NCI-H1105 treated with DMSO at 0.1 percent for 48 hours (cell line): Measurements from ENCODE around the gene SBK2.
A peak's percentile ranks its signal among the peaks of the same experiment; 100 is the strongest.
"Not testable (repeated sequence)": the region's sequence is repeated elsewhere in the genome, so short reads cannot be mapped to it uniquely, and the experiment has no call there.

Source experiments
- DNase-seq: peaks from one replicate; lab custom pipeline; 2025; lab: John Stamatoyannopoulos, UW

The SBK2 gene

DNA sequence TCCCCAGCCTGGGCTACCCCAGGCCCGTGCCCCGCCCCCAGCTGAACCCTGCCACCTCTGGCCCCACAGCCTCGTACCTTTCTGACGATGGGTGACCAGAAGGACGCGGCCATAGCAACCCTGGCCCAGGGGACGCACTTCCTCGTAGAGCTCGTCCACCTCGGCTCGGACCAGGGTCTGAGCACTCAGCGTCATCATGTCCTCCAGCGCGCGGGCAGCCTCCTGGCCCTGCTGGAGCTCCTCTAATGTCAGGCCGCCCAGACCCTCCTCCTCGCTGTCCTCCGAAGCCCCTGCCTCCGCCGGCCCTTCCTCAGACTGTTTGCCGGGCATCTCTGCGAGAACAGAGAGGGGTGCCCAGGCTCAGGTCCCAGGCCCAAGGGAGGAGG lies 975 bp downstream of the SBK2 start:
- DNase-seq: no peak

DNA sequence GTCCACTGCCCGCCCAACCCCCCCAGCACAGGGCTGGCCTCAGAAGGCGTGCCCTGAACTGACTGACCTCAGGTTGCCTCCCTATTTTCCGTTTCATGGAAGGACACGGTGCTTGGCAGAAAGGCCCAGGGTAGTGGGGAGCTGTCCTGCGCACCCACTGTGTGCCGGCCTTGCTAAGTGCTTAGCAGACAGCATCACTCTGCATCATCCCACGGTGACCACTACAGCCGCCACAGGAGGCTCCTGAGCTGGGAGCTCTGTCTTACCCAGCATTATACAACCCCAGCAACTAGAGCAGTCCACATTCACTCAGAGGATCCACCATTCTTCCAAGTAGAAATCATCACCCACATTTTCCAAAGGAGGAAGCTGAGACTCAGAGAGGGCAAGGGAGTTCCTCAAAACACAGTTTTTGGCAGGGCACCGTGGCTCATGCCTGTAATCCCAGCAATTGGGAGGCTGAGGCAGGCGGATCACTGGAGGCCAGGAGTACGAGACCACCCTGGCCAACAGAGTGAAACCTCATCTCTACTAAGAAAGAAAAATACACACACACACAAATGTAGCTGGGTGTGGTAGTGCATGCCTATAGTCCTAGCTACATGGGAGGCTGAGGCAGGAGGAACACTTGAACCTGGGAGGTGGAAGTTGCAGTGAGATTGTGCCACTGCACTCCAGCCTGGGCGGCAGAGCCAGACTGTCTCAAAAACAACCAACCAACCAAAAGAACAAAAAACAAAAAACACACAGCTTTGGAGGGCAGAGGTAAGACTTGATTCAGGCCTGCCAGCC lies 1.6 kb downstream of the SBK2 start:
- no peak for DNase-seq

- not testable (repeated sequence) for DNase-seq
Observed at GRCh38 chr19:55534280-55534679, 2.7 kb downstream of the SBK2 start.

- no peak for DNase-seq
Observed at GRCh38 chr19:55530996-55531395, 5.9 kb downstream of the SBK2 start.

DNA sequence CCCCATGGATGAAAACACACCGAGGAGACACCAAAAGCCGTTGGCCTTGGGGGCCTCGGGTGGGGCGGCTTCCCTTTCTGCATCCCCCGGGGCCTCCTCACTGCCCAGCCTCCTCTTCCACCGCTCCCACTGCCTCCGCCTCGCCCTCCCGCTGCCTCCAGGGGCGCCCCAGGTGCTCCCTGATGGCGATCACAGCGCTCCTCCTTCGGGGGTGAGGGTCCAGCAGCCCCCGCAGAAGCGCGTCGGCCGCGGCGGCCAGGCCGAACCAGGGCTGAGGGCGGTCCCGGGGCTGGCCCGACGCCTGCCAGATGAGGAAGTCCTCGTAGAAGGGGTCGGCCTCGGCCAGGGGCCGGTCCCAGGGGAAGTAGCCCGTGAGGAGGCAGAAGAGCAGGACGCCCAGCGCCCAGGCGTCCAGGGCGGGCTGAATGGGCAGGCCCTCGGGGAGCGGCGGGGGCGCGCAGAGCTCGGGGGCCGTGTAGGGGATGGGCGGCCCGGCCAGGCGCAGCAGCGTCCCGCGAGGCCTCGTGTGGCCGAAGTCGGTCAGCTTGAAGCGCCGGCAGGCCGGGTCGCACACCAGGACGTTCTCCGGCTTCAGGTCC lies 7.2 kb downstream of the SBK2 start:
- no peak for DNase-seq

DNA sequence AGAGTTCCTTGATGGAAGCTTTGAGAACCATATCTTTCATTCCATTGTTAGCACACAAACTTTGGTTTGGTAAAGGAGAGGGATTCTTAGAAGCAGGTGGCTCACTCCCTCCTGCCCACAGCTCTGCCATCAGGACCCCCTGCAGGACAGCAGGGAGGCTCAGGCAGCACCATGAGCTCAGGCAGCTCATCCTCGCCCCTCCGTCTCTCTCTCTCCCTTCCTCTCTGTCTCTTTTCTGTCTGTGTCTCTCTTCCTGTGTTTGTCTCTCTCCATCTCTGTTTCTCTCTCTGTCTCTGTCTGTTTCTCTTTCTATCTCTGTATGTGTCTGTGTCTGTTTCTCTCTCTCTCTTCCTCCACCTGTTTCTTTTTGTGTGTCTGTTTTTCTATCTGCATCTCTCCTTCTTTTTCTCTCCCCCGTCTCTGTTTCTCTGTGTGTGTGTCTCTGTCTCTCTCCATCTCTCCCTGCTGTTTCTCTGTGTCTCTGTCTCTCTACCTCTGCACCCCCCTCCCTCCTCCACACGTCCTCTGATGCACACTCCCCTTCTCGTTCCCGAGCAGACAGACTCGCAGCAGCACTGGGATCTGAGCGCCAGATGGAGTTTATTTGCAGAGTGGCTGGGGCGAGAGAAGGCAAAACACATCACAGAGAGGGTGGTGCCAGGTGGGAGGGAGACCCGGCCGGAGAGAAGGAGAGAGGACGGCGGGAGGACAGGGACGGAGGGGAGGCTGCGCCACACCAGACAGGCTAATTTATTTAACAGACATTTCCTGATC lies 8.7 kb downstream of the SBK2 start:
- DNase-seq: no peak

DNA sequence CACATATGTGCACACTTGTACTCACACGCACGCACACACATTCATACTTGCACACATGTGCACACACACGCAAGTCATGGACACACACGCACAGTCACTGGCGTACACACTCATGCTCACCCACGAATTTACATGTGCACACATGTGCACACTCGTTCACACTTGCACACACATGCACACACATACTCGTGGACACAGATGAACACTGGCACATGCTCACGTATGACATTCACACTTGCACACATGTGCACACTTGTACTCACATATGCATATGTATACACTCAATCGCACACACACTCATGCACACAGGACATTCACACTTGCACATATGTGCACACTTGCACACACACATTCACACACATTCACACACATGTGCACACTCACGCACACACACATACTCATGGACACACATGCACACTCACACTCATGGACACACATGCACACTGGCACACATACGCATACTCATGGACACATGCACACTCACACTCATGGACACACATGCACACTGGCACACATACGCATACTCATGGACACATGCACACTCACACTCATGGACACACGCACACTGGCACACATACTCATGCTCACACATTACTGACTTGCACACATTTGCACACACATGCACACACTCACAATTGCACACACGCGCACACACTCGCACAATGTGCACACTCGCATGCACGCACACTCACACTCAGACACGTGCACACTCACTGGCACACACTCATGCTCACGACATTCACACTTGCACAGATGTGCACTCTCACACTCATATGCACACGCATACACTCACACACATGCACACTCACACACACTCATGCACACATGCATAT lies 9.5 kb downstream of the SBK2 start:
- no peak for DNase-seq

GRCh38 chr19:55526216-55527196 lies 10.4 kb downstream of the SBK2 start:
- DNase-seq: peak; percentile 63

DNA sequence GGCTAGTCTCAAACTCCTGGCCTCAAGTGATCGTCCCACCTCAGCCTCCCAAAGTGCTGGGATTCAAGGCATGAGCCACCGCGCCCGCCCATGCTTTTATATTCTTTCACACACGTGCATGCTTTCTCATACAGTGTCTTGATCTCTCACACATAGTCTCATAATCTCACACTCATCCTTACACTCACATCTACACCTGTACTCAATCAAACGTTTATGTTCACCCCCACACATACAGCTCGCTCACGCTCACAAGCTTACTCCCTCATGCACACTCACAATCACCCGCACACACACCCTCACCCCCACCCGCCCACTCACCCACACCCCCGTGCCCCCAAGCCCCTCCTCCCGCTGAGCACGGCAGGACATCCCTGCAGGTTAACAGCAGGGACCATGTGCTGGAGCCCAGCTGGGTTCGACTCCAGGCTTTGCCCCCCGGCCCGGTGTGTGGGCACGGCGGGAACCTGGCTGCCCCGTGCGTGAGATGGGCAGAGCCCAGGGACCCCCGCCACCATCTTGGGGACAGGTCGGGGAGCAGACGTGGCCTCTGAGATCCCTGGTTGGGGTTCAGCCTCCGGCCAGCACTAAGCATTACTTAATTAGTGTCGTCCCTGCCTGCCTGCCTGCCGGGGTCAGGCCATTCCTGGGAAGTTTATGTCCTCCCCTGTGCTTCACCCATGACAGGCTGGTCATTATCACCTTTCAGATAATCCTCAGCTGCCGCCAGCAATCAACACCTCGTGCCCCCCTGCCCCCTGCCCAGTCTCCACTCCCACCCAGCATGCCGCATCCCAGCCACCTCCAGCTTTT lies 11.4 kb downstream of the SBK2 start:
- no peak for DNase-seq

- no peak for DNase-seq
Observed at GRCh38 chr19:55520691-55521292, 16.1 kb downstream of the SBK2 start.

GRCh38 chr19:55519451-55520311 lies 17.3 kb downstream of the SBK2 start:
- DNase-seq: no peak

DNA sequence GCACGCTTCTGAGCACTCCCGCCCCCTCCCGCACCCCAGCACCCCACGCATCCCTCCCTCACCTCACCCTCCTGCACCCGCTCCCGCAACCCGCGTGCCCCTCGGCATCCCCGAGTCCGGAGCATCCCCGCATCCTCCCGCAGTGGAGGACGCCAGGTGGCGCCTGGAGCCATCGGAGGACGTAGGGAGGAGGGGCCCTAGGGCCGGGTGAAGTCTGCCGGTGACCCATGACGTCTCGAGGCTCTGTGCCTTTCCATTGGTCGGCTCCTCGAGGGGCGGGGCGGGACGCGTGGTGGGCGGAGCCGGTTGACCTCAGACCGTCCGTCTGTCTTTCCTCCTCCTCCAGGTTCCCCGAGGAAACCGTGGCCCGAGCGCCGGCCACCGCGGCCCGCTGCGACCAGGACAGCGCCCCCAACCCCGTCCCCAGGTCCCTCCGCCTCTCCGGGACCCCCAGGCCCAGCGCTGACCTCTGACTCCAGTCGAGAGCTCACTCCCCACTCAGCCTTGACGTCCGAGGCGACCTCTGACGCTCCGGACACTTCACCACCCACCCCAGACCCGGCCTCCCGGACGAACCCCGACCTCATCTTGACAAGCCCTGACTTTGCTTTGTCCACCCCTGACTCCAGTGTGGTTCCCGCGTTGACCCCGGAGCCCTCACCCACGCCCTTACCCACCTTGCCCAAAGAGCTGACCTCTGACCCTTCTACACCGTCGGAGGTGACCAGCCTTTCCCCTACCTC lies 19.9 kb downstream of the SBK2 start:
- peak; percentile 88 for DNase-seq

DNA sequence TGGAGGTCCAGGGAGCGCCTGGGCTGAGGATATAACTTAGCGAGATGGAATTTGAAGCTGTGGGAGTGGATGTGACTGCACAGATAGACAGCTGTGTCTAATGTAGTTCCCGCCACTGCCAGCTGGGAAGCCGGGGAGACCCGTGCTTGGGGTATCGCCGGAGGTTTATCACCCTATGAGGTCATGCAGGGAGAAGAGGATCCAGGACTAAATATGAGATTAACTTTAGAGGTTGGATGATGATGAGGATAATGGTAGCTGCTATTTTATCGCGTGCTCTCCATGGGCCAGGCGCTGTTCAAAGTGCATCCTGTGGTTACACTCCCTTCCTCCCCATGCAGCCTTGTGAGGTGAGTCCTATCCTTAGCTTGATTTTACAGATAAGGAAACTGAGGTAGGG lies 28.8 kb downstream of the SBK2 start:
- DNase-seq: no peak

DNA sequence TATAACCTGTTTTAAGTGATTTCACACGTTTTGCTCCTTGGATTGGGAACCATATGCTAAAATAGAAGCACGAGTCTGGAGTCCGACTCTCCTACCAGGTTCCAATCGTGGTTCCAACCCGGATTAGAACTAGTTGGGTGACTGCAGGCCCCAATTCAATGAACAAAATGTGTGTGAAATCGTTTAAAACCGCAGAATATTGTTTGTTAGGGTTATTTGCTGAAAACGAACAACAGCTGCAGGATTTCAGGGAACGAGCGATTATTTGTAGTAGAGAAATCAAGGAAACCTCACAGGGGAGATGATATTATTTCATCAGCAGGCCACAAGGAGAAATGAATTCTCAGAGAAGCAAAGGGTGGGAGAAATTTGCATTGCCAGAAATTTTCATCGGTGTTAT lies 32.0 kb downstream of the SBK2 start:
- no peak for DNase-seq

DNA sequence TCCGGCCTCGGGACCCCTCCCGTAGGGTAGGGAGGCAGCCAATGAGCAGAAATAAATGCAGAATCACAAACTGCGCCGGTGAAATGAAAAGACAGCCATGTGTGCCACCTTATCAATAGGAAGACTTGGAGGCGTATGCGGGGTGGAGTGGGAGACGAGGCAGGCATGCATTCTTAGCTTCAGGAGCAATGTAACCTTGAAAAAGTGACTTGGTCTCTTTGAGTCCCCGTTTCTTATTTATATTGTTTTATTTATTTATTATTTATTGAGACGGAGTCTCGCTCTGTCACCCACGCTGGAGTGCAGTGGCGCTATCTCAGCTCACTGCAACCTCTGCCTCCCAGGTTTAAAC lies 32.7 kb downstream of the SBK2 start:
- DNase-seq: no peak

- peak; percentile 73 for DNase-seq
Observed at GRCh38 chr19:55503502-55504251, 33.3 kb downstream of the SBK2 start.

DNA sequence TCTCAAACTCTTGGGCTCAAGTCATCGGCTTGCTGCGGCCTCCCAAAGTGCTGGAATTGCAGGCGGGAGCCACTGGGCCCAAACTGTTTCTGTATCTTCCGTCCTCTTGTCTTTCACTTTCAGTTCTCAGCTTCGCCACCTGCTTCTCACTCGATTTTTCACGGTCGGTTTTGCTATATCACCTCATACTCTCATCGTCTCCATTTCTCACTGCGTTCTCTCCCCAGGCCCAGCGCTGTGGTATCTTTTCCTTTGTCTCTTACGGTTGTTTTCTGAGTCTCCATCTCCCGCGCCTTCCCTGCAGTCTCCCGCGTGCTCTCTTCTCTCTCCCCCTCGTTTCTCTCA lies 33.8 kb downstream of the SBK2 start:
- no peak for DNase-seq
